DMS114 treated with DMSO at 0.1 percent for 48 hours (cell line): ENCODE results near the gene CNPPD1.

Experiments used
- DNase-seq: peaks from one replicate; lab custom pipeline; 2025; ENCODE audit not compliant: unreplicated experiment; lab: John Stamatoyannopoulos, UW

Gene CNPPD1

DNA sequence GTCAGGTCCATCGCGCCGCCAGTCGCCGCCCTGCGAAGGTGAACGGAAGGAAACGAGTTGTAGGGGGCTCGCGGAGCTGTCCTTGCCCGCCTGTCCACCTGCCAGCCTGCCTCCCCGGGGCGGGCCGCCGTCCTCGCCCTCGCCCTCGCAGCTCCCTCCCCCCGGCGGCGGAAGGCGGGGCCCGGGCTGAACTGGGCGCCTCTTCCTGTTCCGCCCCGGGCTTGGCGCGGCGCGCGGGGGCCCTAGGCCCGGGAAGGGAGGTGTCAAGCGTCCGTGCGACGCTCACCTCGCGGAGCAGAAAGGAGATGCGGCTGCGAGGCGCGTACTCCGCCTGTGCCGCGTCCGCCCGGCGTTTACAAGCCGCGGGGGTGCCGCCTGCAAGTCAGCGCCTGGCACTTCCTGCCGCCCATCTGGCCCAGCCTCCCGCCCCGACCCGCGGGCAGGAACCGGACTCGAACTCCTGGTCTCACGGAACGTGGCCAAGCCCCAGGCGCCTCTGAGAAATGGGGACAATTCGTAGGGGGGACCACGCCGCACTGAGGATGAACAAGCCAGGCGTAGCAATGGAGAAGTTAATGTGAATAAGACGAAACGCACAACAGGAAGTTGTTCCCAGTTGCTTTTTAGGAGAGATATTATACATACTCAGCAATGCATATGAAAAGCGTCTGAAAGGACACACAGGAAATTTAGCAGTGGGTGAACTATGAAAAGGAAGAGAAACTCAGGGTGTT is at the start of gene CNPPD1:
Gene CNPPD1, minus strand, starts transcription at position 108 of the 734 bp plus-strand sequence. Its CDS starts 97 bp downstream, at position 11.
- DNase-seq = peak; percentile 43

- no peak for DNase-seq
Measured at GRCh38 chr2:219225350-219225749, 48.6 kb upstream of the CNPPD1 start.

- no peak for DNase-seq
Measured at GRCh38 chr2:219223831-219224610, 47.3 kb upstream of the CNPPD1 start.

GRCh38 chr2:219221957-219222518 is 45.3 kb upstream of the CNPPD1 start:
- DNase-seq = no peak

GRCh38 chr2:219220652-219221402 is 44.1 kb upstream of the CNPPD1 start:
- DNase-seq = no peak

DNA sequence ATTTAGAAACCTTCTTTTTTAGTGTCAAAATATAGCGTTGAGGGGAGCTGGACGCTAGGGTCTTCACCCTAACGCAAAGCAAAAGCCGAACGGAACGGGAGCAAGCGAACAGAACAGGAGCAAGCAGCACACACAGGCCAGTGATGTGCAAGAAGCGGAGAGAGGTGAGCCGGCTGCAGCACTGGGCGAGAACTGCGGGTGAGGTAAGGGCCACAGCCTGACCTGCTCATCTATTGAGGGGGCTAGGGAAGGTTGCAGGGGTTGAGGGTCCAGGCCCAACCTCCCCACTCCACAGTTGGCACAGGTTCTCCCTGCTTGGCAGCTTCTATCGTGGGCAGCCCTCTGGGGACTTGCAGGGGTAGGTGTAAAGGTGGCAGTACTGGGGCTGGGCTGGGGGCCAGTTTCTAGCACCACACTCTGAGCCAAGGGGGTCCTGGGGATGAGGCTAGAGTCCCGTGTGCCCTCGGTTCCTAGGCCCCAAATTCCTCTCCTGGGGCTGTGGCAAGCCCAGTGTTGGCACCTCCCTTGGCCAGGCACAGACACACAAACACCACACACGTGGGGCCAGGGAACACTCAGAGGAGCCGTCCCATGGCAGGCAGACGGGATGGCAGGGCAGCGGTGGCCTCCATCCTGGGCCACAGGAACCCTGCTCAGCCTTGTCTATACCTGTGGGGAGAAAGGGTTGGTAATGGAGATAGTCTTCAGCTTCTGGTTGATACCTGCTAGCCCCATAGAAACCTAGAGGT is 43.2 kb upstream of the CNPPD1 start:
- DNase-seq = no peak

- DNase-seq = peak; percentile 76
Measured at GRCh38 chr2:219218732-219219701, 42.3 kb upstream of the CNPPD1 start, which contains the start of gene ABCB6. Gene ABCB6, minus strand, starts transcription at chr2:219218958. Its CDS starts 285 bp downstream, at chr2:219218673.

GRCh38 chr2:219218217-219218731 is 41.5 kb upstream of the CNPPD1 start:
- peak; percentile 41 for DNase-seq

GRCh38 chr2:219216535-219216915 is 39.8 kb upstream of the CNPPD1 start:
- no peak for DNase-seq

- DNase-seq = no peak
Measured at GRCh38 chr2:219215871-219216534, 39.3 kb upstream of the CNPPD1 start.

- DNase-seq = no peak
Measured at GRCh38 chr2:219214786-219215185, 38.1 kb upstream of the CNPPD1 start.

GRCh38 chr2:219214141-219214540 is 37.4 kb upstream of the CNPPD1 start:
- no peak for DNase-seq

DNA sequence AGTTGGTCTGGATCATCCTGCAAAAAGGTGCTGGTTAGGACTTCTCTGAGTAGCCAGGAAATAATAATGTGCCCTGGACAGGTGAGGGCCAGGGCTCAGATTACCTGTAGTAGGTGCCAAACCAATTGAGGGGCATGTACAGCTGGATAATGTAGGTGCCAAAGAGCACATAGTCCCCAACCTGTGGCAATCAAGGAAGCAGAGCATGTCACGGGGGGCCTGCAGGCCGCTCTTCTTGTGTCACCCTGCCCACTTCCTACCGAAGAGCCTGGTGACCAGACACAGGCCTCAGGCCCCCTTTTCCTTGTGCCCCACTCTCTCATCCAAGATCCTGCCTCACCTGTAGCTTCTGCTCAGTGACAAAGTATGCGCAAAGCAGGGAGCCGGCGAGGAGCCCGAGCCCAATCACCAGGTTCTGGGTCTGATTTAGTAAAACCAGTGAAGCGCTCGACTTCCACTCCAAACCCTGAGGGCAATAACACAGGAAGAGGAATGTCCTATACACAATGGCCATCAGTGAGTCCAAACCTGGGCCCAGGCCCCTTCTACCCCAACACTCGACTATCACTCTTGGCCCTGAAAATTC is 36.9 kb upstream of the CNPPD1 start:
- no peak for DNase-seq

- no peak for DNase-seq
Measured at GRCh38 chr2:219213026-219213415, 36.3 kb upstream of the CNPPD1 start.

GRCh38 chr2:219210886-219211362 is 34.2 kb upstream of the CNPPD1 start:
- DNase-seq = no peak

- DNase-seq = no peak
Measured at GRCh38 chr2:219210196-219210885, 33.6 kb upstream of the CNPPD1 start.
